CD4-positive, alpha-beta T cell treated with Interferon gamma for 1 hour (primary cell): ENCODE data around the gene FOXA3.
A peak's percentile ranks its signal among the peaks of the same experiment; 100 is the strongest.

Source experiments
- DNase-seq: peaks from one replicate; pipeline ENCODE4 v3.0.0-alpha.2; 2020

FOXA3 gene

DNA sequence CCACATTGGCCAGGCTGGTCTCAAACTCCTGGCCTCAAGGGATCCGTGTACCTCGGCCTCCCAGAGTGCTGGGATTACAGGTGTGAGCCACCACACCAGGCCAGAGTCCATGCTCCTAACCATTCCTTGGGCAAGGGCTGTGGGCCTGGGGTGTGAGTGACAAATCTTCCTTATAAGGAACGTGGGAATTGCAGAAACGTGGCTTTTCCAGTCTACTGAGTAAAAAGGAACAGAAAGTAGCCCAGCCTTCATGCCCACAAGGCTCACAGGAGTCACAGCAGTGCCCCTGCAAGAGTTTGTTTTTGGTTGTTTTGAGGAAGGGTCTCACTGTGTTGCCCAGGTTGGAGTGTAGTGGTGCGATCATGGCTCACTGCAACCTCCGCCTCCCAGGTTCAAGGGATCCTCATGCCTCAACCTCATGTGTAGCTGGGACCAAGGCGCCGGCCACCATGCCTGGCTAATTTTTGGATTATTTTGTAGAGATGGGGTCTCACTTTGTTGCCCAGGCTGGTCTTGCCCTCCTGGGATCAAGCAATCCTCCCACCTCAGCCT, 33.2 kb downstream of the FOXA3 start:
- DNase-seq, result no peak

DNA sequence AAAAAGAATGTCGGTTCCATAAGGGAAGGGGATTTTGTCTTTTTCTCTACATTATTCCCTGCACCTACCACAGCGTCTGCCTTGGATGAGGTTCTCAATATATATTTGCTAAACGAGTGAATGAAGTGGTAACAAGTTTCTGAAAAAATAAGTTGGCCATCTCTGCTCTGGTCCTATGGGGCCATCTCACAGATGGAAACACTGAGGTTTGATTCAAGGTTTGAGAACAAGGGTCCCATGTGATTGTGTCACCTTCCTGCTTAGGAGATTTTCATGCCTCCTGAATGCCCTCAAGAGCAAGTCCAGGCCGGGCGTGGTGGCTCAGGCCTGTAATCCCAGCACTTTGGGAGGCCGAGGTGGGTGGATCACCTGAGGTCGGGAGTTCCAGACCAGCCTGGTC, 35.1 kb downstream of the FOXA3 start:
- no peak for DNase-seq

DNA sequence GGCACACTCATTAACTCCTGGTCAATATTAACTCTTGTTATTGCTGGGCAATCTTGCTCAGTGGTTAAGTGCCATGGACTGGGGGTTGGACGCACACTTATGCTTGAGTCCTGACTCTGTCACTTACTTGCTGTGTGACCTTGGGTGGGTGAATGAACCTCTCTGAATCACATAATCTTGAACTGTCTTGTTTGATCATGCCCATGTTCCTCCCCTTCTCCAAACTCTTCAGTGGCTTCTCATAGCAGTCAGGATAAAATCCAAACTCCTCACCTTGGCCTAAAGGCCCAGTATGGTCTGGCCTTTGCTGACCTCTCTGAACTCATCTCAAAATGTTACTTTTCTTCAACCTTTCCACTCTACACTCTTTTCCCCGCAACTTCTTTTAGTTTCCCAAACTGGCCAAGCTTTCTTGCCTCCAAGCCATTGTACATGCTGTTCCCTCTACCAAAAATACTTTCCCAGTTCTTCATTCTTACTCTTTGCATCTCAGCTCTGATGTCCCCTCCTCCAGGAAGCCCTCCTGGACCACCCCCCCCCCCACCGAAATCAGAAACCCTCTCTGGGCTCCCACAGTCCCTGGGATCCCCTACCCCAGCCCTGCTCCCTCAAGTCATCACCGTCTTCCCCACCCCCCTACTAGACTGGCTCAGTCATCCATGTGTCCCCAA, 35.9 kb downstream of the FOXA3 start:
- DNase-seq, result no peak

DNA sequence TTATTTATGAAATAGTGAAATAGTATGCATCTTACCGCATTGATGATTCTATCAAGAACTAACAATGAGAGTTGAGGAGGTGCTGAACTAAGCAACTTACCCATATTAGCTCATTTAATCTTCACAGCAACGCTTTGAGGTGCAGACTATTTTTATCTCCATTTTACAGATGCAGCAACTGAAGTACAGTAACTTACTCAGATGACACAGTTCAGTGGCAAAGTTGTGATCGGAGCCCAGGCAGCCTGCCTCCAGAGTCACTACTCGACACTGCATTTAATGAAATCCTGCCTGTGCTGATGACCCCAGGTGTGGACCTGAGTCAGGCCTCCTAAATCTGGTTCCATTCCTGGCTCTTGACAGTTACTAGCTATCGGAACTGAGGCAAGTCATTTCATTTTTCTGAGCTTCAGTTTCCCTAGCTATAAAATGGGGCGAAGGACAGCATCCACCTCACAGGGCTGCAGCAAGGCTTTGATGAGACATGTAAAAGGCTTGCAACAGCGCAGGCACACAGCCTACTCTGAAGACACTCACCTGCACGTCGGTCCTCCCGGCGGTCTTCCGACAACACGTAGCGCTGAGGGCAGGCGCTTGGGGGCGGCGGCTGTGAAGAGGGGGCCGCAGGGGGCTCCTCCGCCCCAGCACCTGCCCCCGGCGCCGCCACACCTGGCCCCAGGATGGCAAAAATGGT, 36.8 kb downstream of the FOXA3 start:
- no peak for DNase-seq

DNA sequence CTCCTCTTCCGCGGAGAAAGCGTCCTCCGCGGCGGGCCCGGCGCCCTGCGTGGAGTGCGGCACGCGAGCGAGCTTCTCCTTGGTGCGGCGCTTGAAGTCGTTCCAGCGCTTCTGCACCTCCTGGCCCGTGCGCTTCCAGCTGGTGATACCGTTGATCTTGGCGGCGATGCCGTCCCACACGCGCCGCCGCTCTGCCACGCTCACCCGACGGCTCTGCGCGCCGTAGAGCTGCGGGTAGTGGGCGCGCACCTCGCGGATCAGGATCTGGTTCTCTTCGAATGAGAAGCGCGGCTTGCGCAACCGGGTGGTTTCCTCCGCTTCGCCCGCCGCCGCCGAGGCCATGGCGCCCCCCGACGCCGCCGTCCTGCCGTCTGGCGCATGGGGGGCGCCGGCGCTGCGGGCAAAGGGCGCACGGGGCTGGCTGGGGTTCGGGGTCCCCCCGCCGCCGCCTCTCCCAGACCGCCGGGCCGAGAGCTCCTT, 37.3 kb downstream of the FOXA3 start:
- DNase-seq, result peak; percentile 44

DNA sequence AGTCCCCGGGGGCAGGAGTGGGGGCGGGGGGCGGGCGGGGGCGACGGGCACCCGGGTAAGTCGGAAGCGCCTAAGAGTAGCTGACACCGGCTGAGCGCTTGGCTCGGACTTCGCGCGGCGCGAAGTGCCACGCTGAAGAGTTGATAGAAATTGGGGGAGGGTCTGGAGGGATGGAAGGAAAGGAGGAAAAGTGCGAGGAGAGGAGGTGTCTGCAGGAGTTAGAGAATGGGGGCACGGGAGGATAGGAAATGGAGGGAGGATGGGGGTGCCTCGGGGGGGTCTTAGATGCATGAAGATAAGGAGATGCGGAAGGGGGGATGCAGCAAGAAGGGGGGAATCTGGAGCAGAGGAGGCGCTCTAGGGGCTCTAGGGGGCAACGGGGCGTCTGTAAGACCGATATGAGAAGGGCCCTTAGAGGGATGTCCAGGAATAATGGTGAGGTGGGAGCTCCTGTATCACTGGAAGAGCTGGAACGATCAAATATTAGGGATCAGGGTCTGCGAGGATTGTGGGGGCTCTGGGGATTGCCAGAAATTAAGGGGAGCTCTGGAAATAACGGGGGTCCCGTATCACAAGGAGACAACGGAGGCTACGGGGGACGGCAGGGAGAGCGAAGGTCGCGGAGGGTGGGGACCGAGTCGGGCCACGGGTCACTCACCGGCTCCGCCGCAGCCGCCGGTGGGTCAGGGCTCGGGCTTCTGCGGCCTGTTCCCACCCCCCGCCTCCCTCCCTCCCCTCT, 38.0 kb downstream of the FOXA3 start, which contains the start of gene MYPOP:
Gene MYPOP (minus strand): TSS at position 702 of the 739 bp plus-strand sequence. CDS start 840 bp downstream, outside the sequence.
- DNase-seq, result no peak

DNA sequence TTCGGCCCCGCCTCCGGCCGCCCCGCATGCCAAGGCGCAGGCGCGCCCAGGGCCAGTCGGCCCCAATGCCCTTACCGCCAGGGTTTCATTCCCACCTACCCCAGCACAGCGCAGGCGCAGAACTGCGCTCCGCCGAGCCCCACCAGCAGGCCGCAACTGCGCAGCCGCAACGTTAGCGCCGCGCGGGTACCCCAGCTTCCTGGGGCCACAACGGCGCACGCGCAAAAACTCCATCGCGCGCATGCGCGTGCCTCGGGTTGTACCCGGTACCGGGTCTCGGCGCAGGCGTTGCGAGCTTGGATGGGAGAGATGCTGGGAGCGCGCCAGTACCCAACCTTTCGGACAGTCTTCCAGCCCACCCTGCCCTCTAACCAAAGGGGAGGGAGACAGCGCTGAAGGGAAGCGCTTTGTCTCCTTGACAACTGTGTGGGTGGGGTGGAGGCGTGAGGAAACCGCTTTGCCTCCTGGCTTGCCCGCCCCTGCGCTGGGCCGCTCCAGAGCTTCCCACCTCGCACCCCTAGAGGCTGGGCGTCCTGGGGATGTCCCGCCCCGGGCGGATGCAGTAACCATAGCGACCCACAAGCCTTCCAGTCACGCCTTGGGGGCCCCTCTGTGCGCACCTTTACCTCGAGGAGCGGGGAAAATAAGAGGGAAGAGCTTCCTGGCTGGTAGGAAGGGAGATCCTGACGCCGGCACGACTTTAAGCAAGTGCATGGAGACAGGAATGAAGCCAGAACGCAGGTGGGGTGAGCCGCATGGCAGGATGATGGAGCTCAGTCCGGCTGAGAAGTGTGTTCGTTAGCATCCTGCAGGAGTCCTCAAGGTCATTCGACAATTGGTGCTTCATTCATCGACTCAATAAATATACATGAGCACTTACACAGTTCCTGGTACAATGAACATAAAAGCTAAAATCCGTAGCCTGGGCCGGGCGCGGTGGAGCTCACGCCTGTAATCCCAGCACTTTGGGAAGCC, 38.8 kb downstream of the FOXA3 start:
- DNase-seq, result peak; percentile 99

DNA sequence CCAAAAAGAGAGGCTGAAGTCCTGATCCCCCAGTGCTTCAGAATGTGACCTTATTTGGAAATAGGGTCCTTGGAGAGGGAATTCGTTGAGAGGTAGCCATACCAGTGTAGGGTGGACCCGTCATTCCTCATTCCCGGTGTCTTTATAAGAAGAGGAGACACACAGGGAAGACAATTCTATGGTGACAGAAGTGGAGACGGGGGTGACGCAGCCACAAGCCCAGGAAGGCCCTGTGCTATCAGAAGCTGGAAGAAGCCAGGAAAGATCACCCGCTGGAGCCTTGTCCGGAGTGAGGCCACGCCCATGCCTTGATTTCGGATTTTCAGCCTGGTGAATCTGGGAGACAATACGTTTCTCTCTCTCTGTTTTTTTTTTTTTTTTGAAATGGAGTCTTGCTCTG, 40.9 kb downstream of the FOXA3 start:
- DNase-seq, result no peak

DNA sequence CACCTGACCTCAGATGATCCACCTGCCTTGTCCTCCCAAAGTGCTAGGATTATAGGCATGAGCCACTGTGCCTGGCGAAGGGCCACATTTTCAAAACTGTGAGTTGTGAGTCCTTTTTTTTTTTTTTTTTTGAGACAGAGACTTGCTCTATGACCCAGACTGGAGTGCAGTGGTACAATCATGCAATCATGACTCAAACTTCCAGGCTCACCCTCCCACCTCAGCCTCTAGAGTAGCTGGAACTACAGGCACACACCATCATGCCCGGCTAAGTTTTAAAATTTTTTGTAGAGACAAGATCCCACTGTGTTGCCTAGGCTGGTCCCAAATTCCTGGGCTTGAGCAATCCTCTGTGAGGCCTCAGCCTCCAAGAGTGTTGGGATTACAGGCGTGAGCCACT, 42.1 kb downstream of the FOXA3 start:
- DNase-seq, result no peak

DNA sequence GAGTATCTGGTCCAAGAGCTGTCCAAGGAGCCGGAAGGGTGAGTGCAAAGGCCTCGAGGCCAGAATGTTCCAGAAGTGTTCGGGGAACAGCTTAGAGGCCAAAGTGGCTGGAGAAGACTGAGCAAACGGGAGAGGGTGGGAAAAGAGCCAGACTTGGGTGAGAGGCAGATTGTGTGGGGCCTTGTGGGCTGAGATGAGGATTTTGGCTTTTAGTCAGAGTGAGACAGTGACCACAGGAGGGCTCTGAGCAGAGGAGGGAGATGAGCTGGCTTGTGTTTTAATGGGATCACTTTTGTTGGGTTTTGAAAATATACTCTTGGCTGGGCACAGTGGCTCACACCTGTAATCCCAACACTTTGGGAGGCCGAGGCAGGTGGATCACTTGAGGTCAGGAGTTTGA, 44.8 kb downstream of the FOXA3 start:
- DNase-seq, result no peak

DNA sequence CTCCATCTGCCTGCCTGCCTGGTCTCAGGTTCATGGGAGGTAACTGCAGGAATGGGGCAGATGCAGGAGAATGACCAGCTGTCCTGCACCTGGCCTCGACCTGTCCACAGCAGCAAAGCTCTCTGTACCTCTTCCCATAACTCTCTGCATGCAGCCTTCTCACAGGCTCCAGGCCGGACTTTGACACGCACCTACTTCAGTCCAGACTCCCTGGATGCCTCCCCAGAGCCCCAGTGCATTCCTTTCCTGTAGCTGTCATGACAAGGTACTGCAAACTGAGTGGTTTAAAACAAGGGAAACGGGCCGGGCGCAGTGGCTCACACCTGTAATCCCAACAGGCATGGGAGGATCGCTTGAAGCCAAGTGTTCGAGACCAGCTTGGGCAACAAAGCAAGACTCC, 47.2 kb downstream of the FOXA3 start:
- DNase-seq, result no peak

DNA sequence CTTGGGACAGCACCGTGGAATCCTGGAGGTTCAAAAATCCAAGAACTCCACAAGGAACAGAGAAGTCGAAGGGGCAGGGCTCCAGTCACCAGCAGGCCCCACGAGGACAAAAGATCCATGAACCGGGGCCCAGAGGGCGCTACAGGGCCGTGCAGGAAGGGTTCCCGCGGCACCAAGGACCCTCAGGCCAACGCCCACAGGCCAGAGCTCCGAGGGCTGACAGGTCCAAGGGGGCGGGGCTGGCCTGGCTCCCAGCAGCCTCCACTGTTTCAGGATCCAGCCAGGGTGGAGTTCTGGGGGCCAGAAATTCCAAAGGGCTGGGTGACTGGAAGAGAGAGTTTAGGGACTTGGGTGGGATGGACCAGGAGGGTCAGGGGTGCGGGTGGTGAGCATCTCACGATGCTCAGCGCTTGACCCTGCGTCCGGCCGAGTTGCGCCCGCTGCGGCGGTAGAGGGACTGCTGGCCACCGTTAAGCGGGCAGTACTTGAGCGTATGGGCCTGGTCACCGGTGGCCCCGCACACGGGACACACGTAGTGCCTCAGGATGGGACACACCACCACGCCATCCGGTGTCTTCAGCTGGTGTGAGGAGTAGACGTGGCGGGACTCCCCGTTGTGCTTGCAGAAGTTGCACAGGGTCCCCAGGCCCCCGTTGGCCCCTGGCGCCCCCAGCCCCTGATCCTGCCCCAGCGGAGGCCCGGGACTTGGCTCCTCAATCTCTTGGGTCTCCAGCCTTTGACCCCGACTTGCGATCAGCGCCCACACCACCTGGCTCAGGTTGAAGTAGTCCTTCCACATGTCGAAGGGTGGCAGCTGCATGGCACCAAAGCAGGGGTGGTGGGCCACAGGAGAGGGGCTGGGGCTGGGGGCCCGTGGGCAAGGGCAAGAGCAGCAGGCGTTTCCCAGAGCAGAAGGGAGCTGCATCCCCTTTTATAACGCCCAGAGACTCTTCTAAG, 50.0 kb downstream of the FOXA3 start, which contains the start of gene NANOS2:
Gene NANOS2 (minus strand): TSS at position 905 of the 957 bp plus-strand sequence. CDS start 85 bp downstream, at position 820.
- no peak for DNase-seq

DNA sequence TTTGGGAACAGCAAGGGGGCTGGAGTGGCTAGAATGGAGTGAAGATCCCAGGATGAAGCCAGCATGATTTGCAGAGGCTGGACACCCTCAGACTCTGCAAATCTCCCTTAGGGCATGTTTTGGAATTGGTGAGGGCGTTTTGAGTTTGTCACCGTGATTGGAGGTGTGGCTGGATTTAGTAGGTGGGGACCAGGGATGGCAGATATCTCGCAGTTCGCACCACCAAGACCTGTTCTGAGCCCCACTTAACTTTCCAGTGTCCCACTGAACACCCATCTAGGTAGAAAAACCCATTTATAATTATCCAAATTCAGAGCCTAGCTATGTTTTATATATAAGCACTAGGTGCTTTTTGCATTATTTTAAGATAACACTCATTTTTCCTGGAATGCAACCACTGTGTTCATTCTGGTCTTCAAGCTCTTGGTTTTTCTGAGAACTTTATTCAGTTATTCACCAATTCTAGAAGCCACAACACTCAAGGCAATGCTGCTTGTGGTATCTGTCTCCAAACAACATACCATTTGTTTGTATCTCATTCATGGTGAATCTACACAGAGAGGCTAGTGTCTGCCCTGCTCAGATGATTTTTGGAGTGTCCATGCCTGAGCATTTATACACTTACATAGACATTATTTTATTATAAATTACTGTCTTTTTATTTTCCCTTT, 53.4 kb downstream of the FOXA3 start:
- no peak for DNase-seq

DNA sequence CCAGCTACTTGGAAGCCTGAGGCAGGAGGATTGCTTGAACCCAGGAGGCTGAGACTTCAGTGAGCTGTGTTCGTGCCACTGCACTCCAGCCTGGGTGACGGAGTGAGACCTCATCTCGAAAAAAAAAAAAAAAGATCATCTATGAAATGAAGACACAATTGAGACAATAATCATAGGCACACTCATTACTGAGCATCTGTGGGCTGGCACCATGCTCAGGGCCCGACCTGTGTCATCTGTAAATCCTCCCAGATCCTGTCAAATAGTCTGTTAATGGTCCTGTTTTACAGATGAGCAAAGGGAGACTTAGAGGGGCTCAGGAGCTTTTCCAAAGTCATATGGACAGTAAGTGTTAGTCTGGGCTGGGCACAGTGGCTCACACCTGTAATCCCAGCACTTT, 54.6 kb downstream of the FOXA3 start:
- DNase-seq, result no peak

DNA sequence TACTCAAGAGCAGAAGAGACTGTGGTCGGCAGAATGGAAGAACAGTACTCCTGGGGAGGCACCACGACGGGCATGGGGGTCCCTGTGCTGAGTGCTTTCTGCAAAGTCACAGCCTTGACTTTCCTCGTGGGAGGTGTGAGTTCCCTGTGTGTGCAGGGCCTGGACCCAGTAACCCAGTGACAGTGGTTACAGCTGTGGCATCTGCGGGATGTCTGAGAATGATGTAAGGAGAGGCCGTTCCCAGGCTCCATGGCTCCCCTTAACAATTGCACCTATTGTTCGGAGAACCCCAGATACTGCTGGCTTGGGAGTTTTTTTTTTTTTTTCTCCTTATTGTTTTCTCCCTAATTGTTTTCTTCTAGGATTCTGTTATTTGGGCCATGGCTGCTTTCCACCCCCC, 55.6 kb downstream of the FOXA3 start:
- DNase-seq, result no peak

DNA sequence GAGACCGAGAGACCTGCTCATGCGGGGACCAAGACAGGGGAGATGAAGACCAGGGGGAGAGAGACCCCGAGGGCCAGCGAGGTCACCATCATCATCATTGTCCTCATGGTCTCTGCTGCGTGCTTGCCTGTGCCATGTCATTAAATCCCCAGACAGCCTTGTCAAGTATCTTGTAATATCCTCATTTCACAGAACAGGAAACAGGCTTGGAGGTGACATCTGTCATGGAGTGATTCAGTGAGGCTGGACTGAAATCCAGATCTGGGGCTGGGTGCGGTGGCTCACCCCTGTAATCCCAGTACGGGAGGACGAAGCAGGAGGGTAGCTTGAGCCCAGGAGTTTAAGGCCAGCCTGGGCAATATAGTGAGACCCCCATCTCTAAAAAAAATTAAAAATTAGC, 56.3 kb downstream of the FOXA3 start:
- DNase-seq, result no peak

DNA sequence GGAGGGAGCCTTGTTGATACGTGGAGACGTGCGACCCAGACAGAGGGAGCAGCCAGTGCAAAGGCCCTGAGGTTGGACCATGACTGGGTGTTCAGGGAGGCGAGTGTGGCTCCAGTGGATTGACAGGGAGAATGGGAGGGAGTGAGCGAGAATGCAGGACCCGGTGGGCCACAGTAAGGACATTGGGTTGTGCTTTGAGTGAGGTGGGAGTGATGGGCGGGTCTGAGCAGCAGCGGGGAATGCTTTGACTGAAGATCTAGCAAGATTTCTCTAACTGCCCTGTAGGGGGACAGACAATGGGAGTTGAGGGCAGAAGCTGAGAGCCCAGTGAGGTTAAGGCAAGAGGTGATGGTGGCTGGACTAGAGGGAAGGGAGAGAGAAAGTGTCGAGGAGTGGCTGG, 58.2 kb downstream of the FOXA3 start:
- DNase-seq, result no peak
